HUES6 (cell line): ENCODE measurements around the gene THOC6.

ENCODE experiments used
- H3K27ac ChIP-seq: 2 replicates; pipeline ENCODE4 v1.7.0; 2013; ENCODE audit warnings: low read depth, mild to moderate bottlenecking, low read length, inconsistent platforms
- H3K27me3 ChIP-seq: 2 replicates; pipeline ENCODE4 v1.6.1; 2013; ENCODE audit warnings: low read length; ENCODE audit not compliant: control insufficient read depth, insufficient read depth
- H3K36me3 ChIP-seq: 2 replicates; pipeline ENCODE4 v1.6.1; 2013; ENCODE audit warnings: low read length; ENCODE audit not compliant: control insufficient read depth, insufficient read depth
- H3K4me1 ChIP-seq: 2 replicates; pipeline ENCODE4 v1.6.1; 2013; ENCODE audit warnings: low read length; ENCODE audit not compliant: control insufficient read depth, insufficient read depth
- H3K4me3 ChIP-seq: 2 replicates; pipeline ENCODE4 v1.5.1; 2013; ENCODE audit warnings: low read depth, low read length
- H3K9ac ChIP-seq: one replicate; pipeline ENCODE4 v1.6.1; 2013; ENCODE audit warnings: mild to moderate bottlenecking, low read length
- H3K9me3 ChIP-seq: 2 replicates; pipeline ENCODE4 v1.6.1; 2013; ENCODE audit warnings: low read depth, low read length; ENCODE audit not compliant: control insufficient read depth, insufficient read depth

Gene THOC6

DNA sequence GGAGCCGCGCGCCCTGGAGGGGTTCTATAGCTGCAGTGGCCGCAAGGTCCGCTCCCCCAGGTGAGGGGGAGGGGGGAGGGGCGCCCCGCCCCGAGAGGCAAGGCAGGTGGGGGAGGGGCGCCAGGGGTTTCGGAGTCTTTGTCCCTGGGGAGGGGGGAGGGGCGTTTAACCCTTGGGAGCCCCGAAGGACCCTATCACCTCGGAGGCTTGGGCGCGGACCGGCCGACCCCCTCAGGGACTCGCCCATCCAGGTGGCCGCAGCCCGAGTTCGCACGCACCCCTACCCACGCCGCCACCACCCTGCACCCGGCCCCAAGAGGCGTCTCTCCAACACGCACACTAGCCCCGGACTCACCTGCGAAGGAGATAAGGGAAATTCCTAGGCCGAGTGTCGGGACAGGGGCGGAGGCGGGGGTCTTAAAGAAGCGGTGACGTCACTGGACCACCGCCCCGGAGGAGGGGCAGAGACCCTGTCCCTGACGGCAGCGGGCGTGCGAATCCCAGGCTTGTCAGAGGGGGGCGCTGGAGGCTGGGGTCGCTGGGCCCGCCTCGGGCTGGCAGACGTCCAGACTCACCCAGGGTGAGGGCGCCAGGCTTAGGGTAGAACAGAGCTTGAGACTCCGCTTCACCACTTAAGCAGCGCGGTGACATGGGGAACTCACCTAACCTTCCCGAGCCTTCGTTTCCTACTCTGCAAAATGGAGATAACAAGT is 5.9 kb upstream of the THOC6 start, which contains the start of gene CLDN6:
TSS of gene CLDN6 (minus strand) at position 390 of the 713 bp plus-strand sequence. CDS start 2,162 bp downstream, outside the sequence.
- H3K4me1 ChIP-seq: peaks cover 46% of the 10 kb centered on the region
- H3K36me3 ChIP-seq: peaks cover 28% of the 10 kb centered on the region
- H3K27me3 ChIP-seq: peaks cover 14% of the 10 kb centered on the region
- no peaks in the 10 kb centered on the region for H3K9me3 ChIP-seq
- peak within 1 kb of the TSS; percentile 98 for H3K27ac ChIP-seq
- H3K9ac ChIP-seq: peak within 1 kb of the TSS; percentile 96
- peak within 1 kb of the TSS; percentile 86 for H3K4me3 ChIP-seq

DNA sequence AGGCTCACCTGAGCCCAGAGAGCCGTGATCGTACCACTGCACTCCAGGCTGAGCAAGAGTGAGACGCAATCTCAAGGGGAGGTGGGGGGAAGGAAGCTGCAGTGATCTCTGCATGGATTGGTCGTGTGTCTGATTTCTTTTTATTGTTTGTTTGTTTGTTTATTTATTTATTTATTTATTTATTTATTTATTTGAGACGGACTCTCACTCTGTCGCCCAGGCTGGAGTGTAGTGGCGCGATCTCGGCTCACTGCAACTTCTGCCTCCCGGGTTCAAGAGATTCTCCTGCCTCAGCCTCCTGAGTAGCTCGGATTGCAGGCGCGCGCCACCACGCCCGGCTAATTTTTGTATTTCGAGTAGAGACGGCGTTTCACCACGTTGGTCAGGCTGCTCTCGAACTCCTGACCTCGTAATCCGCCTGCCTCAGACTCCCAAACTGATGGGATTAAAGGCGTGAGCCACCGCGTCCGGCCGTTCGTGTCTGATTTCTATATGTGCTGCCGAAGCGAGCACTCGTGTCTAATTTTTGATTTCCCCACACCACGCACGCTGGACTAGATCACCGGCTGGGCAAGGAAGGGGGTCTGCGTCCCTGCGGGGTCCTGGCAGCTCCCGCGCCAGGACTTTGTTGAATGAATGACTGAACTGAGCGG is 4.1 kb upstream of the THOC6 start:
- H3K4me3 ChIP-seq: peak overlapping the region; percentile 94
- peak overlapping the region; percentile 45; the same call in 1 of the 2 replicates for H3K27ac ChIP-seq
- peaks cover 31% of the 10 kb centered on the region for H3K4me1 ChIP-seq
- H3K27me3 ChIP-seq: no peaks in the 10 kb centered on the region
- peak overlapping the region; percentile 84 for H3K9ac ChIP-seq
- H3K9me3 ChIP-seq: no peaks in the 10 kb centered on the region
- H3K36me3 ChIP-seq: peaks cover 29% of the 10 kb centered on the region

DNA sequence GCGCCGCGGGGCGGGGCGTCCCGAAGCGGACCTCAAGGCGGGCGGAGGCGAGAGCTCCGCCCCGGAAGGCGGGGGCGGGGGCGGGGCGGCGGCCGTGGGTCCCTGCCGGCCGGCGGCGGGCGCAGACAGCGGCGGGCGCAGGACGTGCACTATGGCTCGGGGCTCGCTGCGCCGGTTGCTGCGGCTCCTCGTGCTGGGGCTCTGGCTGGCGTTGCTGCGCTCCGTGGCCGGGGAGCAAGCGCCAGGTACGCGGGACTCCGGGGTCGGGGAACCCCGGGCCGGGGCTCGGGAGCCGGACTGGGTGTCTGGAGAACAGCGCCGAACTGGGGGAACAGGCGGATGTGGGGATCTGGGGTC is 3.6 kb upstream of the THOC6 start, which contains the start of gene TNFRSF12A:
TSS of gene TNFRSF12A (plus strand) at position 122 of the 357 bp plus-strand sequence. CDS start at position 152, 30 bp downstream.
- H3K36me3 ChIP-seq: peaks cover 24% of the 10 kb centered on the region
- peaks cover 31% of the 10 kb centered on the region for H3K4me1 ChIP-seq
- H3K4me3 ChIP-seq: peak within 1 kb of the TSS; percentile 94
- no peaks in the 10 kb centered on the region for H3K9me3 ChIP-seq
- peak within 1 kb of the TSS; percentile 99 for H3K27ac ChIP-seq
- no peaks in the 10 kb centered on the region for H3K27me3 ChIP-seq
- peak within 1 kb of the TSS; percentile 98 for H3K9ac ChIP-seq

DNA sequence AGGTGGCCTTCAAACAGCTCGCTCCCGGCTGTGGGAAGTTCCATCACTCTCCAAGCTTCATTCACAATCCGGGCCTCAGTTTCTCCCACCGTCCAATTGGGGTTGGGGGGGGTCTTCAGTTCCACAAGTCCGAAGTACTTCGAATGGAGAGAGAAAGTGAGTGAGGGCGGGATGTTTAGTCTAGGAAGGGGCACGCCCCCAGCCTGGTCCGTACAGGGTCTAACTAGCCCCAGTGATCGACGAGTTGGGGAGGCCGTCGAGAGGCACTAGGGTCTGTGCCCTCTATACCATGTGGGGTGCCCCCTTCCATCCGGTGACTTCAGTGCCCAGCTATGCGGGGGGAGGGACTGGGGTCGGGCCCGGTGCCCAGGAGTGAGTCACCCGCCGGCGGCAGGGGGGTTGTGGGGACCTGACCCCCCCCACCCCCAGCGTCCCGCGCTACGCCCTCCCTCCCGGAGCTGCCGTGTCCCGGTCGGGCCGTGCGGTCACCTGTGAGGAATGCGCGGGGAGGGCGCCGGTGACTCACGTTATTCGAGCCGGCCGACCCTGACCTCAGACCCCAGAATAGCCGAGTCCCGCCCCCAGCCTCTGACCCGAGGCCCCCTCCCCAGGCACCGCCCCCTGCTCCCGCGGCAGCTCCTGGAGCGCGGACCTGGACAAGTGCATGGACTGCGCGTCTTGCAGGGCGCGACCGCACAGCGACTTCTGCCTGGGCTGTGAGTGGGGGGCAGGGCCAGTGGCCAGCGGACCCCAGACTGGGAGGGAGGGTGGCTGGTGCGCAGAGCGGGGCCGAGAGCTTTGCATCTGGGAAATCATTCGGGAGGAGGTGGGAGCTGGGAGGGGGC is 3.0 kb upstream of the THOC6 start:
- peak overlapping the region; percentile 98 for H3K9ac ChIP-seq
- no peaks in the 10 kb centered on the region for H3K9me3 ChIP-seq
- H3K4me3 ChIP-seq: peak overlapping the region; percentile 94
- H3K4me1 ChIP-seq: peaks cover 27% of the 10 kb centered on the region
- H3K36me3 ChIP-seq: peaks cover 25% of the 10 kb centered on the region
- no peaks in the 10 kb centered on the region for H3K27me3 ChIP-seq
- peak overlapping the region; percentile 99 for H3K27ac ChIP-seq

DNA sequence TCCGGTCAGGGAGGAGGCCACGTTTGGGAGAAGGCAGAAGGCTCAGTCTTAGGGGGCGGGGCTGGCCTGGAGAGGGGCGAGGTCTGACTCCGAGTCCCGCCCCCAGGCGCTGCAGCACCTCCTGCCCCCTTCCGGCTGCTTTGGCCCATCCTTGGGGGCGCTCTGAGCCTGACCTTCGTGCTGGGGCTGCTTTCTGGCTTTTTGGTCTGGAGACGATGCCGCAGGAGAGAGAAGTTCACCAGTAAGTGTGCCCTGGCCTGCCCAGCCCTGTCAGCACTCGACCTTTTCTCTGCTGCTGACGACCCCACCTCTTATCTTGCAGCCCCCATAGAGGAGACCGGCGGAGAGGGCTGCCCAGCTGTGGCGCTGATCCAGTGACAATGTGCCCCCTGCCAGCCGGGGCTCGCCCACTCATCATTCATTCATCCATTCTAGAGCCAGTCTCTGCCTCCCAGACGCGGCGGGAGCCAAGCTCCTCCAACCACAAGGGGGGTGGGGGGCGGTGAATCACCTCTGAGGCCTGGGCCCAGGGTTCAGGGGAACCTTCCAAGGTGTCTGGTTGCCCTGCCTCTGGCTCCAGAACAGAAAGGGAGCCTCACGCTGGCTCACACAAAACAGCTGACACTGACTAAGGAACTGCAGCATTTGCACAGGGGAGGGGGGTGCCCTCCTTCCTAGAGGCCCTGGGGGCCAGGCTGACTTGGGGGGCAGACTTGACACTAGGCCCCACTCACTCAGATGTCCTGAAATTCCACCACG is 2.2 kb upstream of the THOC6 start:
- H3K4me3 ChIP-seq: peak overlapping the region; percentile 94
- peaks cover 27% of the 10 kb centered on the region for H3K36me3 ChIP-seq
- H3K27ac ChIP-seq: peak overlapping the region; percentile 99
- no peaks in the 10 kb centered on the region for H3K27me3 ChIP-seq
- peak overlapping the region; percentile 98 for H3K9ac ChIP-seq
- H3K9me3 ChIP-seq: no peaks in the 10 kb centered on the region
- H3K4me1 ChIP-seq: peaks cover 22% of the 10 kb centered on the region

DNA sequence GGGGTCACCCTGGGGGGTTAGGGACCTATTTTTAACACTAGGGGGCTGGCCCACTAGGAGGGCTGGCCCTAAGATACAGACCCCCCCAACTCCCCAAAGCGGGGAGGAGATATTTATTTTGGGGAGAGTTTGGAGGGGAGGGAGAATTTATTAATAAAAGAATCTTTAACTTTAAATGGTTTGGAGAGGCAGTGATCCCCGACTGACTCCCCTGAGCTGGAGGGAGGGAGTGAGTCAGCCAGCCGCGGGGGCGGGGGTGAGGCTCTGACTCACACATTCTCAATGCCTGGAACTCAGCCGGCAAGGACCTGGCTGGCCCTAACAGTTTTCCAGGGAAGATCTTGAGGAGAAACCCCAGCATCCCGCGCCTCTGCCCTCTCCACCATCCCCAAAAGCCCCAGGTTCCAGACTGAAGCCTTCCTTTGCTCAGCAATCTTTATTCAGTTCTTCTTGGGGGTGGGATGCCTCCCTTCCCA is 1.6 kb upstream of the THOC6 start:
- Histone ChIP-seq H3K36me3 (peaks cover 34% of the 10 kb centered on the region), H3K9me3 (no peaks in the 10 kb centered on the region), H3K4me3 (peak overlapping the region; percentile 94), H3K27me3 (no peaks in the 10 kb centered on the region), H3K27ac (peak overlapping the region; percentile 99), H3K4me1 (peaks cover 22% of the 10 kb centered on the region), H3K9ac (peak overlapping the region; percentile 98)

DNA sequence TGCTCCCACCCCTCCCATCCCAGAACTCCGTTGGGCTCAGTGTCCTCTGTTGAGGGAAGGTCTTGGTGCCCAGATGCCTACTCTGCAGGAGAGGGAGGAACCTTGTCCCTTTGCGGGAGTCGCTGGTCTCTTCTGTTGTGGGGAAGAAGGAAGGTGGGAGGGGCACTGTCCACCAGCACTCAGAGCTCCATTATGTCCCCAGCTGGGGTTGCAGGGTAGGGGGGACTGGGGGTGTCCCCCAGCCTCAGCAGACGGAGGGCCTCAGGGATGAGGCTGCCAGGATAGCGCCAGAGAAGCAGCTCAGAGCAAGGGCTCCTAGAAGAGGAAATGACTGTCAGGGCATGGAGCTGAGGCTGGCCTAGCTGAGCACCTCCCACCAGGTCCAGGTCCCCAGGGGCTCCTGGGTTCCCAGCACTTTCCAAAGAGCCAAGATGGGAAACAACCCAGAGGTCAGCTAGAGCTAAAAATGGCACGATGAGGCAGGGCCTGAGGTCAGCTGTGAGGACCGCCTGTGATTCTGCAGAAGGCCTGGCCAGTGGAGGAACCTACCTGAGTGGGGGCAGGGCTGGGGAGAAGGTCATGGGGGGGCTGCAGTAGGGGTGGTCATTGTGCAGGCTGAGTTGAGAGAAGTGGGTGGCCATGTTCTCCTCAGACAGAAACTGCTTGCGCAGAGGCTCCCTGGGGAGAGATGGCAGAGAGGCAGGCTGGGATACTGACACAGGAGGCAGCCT is 986 bp upstream of the THOC6 start:
- Histone ChIP-seq H3K9ac (peak overlapping the region; percentile 98), H3K4me1 (peaks cover 28% of the 10 kb centered on the region)

DNA sequence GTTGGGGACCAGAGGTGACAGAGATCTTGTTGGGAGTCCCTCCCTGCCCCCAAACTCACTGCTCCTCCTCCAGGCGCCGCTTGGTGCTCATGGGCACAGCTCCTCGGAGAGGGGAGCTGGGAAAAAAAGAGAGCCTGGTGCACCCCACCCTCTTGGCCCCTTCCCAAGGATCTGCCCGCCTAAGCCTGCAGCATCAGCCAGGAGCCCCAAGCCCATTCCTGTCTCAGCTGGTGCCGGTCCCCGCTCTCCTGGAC is 493 bp upstream of the THOC6 start:
- H3K27me3 ChIP-seq: no peaks in the 10 kb centered on the region
- H3K9ac ChIP-seq: peak overlapping the region; percentile 98
- peaks cover 28% of the 10 kb centered on the region for H3K4me1 ChIP-seq
- H3K9me3 ChIP-seq: no peaks in the 10 kb centered on the region
- H3K4me3 ChIP-seq: peak overlapping the region; percentile 94
- peak overlapping the region; percentile 99; the same call in 1 of the 2 replicates for H3K27ac ChIP-seq
- peaks cover 36% of the 10 kb centered on the region for H3K36me3 ChIP-seq

More for the DNA sequence above, 986 bp upstream of the THOC6 start:
- Histone ChIP-seq H3K4me3 (peak overlapping the region; percentile 94), H3K27ac (peak overlapping the region; percentile 99), H3K36me3 (peaks cover 36% of the 10 kb centered on the region), H3K9me3 (no peaks in the 10 kb centered on the region), H3K27me3 (no peaks in the 10 kb centered on the region)

DNA sequence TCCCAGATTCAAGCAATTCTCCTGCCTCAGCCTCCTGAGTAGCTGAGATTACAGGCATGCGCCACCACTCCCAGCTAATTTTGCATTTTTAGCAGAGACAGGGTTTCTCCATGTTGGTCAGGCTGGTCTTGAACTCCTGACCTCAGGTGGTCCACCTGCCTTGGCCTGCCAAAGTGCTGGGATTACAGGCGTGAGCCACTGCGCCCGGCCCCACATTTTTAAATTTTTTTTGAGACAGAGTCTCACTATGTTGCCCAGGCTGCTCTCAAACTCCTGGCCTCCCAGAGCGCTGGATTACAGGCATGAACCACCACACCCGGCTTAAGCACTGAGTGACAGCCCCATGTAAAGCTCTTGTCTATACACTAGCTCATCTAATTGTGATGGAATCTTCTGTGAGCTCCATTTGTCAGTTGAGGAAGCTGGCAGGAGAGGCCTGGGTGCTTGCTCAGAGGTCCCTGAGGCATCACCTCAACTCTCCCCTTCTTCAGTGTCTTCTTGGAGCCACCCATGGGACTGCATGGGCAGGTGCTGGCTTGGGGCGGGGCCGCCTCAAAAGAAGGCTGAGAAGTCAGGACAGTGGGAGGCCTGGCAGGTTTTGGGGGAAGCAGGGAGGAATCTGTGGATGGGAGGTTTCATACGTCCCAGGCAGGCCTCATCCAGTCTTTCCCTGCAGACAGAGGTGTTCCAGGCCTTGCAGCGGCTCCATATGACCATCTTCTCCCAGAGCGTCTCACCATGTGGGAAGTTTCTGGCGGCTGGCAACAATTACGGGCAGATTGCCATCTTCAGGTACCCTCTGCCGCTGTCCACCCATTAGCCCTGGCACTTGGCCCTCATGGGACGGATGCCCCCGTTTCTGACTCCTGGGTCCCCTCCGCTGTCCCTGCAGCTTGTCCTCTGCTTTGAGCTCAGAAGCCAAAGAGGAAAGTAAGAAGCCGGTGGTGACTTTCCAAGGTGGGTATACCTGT is 1.5 kb downstream of the THOC6 start:
- no peak overlapping the region for H3K9ac ChIP-seq
- H3K4me3 ChIP-seq: no peak overlapping the region

More for the DNA sequence above, 1.5 kb downstream of the THOC6 start:
- Histone ChIP-seq H3K27me3 (peaks cover 19% of the 10 kb centered on the region), H3K4me1 (peaks cover 30% of the 10 kb centered on the region), H3K36me3 (peaks cover 36% of the 10 kb centered on the region), H3K9me3 (no peaks in the 10 kb centered on the region), H3K27ac (no peak overlapping the region)
